ENCODE results near the gene ATP8B3.

The ATP8B3 gene

GRCh38 chr19:1816530-1817298 lies 4.6 kb upstream of the ATP8B3 start:
- in situ Hi-C loops (cut with MboI; ENCODE audit: low sequenced_read_pairs), result loop anchor here (10.0 kb wide), 1 partner anchor 272 kb away; no protein-coding TSS in a partner anchor

GRCh38 chr19:1815605-1816529 lies 3.8 kb upstream of the ATP8B3 start:
- in situ Hi-C loops (cut with MboI; ENCODE audit: low sequenced_read_pairs), result loop anchor here (10.0 kb wide), 1 partner anchor 271 kb away; no protein-coding TSS in a partner anchor

GRCh38 chr19:1814833-1815604 lies 2.9 kb upstream of the ATP8B3 start:
- in situ Hi-C loops (cut with MboI; ENCODE audit: low sequenced_read_pairs), result loop anchor here (10.0 kb wide), 1 partner anchor 270 kb away; no protein-coding TSS in a partner anchor

- in situ Hi-C loops (cut with MboI; ENCODE audit: low sequenced_read_pairs), result loop anchor here (10.0 kb wide), 1 partner anchor 270 kb away; no protein-coding TSS in a partner anchor
These were observed 2.3 kb upstream of the ATP8B3 start for GRCh38 chr19:1814391-1814790.

- in situ Hi-C loops (cut with MboI; ENCODE audit: low sequenced_read_pairs), result loop anchor here (10.0 kb wide), 1 partner anchor 269 kb away; no protein-coding TSS in a partner anchor
These were observed 1.4 kb upstream of the ATP8B3 start for GRCh38 chr19:1813192-1814182.

- in situ Hi-C loops (cut with MboI; ENCODE audit: low sequenced_read_pairs), result loop anchor here (10.0 kb wide), 1 partner anchor 268 kb away; no protein-coding TSS in a partner anchor
These were observed 533 bp upstream of the ATP8B3 start for GRCh38 chr19:1812426-1813191.

- in situ Hi-C loops (cut with MboI; ENCODE audit: low sequenced_read_pairs), result loop anchor here (10.0 kb wide), 1 partner anchor 267 kb away; no protein-coding TSS in a partner anchor
These were observed 593 bp downstream of the ATP8B3 start for GRCh38 chr19:1811472-1811894.

- in situ Hi-C loops (cut with MboI; ENCODE audit: low sequenced_read_pairs), result loop anchor here (10.0 kb wide), 1 partner anchor 266 kb away; no protein-coding TSS in a partner anchor
These were observed 1.5 kb downstream of the ATP8B3 start for GRCh38 chr19:1810439-1811160.

- in situ Hi-C loops (cut with MboI; ENCODE audit: low sequenced_read_pairs), result loop anchor here (10.0 kb wide), 1 partner anchor 265 kb away; no protein-coding TSS in a partner anchor
These were observed 2.4 kb downstream of the ATP8B3 start for GRCh38 chr19:1809678-1810077.

- in situ Hi-C loops (cut with MboI; ENCODE audit: low sequenced_read_pairs), result no loop called here
These were observed 3.7 kb downstream of the ATP8B3 start for GRCh38 chr19:1808395-1808731.

- in situ Hi-C loops (cut with MboI; ENCODE audit: low sequenced_read_pairs), result no loop called here
These were observed 4.2 kb downstream of the ATP8B3 start for GRCh38 chr19:1807695-1808394.

- in situ Hi-C loops (cut with MboI; ENCODE audit: low sequenced_read_pairs), result no loop called here
These were observed 4.9 kb downstream of the ATP8B3 start for GRCh38 chr19:1807030-1807694.

GRCh38 chr19:1806184-1807029 lies 5.7 kb downstream of the ATP8B3 start:
- in situ Hi-C loops (cut with MboI; ENCODE audit: low sequenced_read_pairs), result no loop called here

GRCh38 chr19:1805401-1806183 lies 6.5 kb downstream of the ATP8B3 start:
- in situ Hi-C loops (cut with MboI; ENCODE audit: low sequenced_read_pairs), result no loop called here

GRCh38 chr19:1804858-1805257 lies 7.2 kb downstream of the ATP8B3 start:
- in situ Hi-C loops (cut with MboI; ENCODE audit: low sequenced_read_pairs), result no loop called here

Data from HL-60/S4 (cell line).